GM18511 (cell line): ENCODE data around the gene HSPB2.
A peak's percentile ranks its signal among the peaks of the same experiment; 100 is the strongest.

Source experiments
- ATAC-seq: cut with Tn5 transposase; IDR thresholded peaks from one replicate; pipeline ENCODE4 v1.9.1; 2021; ENCODE audit warnings: mild to moderate bottlenecking, moderate library complexity; ENCODE audit not compliant: unreplicated experiment

HSPB2 gene

GRCh38 chr11:111936040-111936540, 23.6 kb downstream of the HSPB2 start:
- no peak for ATAC-seq

DNA sequence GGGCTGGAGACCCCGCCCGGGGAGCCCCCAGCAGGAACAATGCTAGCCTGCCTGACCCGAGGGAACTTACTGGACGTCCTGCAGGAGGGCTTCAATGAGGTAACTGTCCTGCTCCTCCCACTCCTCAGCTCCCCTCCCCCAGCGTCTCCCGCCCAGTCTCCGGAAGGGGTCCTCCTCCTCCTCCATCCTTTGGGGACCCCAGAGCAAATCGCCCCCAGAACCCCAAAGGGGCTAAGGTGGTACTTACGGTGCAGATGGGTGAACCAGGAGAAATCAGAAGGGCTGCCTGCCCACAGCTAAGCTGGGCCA, 24.9 kb downstream of the HSPB2 start:
- no peak for ATAC-seq

GRCh38 chr11:111937844-111938243, 25.3 kb downstream of the HSPB2 start:
- no peak for ATAC-seq

- peak; percentile 86 for ATAC-seq
Observed at GRCh38 chr11:111938687-111939160, 26.2 kb downstream of the HSPB2 start.

- ATAC-seq: no peak
Observed at GRCh38 chr11:111939836-111940604, 27.5 kb downstream of the HSPB2 start.

- no peak for ATAC-seq
Observed at GRCh38 chr11:111941963-111942362, 29.4 kb downstream of the HSPB2 start.

DNA sequence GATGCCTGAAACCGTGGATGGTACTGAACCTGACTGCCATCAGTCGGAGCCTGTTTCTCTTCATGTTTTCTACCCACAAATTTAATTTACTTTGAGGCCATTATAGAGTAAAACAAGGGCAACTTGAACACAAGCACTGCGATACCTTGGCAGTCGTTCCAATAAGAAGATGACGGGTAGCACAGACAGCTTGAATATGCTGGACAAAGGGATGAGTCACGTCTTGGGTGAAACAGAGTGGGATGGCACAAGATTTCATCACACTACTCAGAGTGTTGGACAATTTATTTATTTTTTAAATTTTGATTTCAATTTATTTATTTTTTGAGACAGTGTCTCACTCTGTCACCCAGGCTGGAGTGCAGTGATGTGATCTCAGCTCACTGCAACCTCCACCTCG, 30.3 kb downstream of the HSPB2 start:
- ATAC-seq: no peak

DNA sequence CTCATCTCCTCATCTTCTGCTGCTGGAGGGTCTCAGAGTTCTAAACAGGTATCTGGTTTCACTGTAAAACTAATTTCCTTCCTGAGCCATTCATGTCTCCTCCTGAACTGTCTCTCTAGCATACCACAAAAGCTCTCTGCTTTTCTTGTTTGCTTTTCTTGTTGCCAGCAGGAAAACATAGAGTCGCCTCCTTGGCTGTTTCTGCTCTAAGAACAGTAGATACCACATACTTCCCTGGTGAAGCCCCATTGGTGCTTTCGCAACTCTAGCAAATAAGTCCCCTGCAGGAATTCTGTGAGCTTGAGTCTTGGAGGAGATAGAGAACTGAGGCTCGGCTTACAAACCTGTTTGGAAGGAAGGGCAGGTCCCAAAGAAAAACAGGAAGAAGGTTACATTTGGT, 31.6 kb downstream of the HSPB2 start:
- ATAC-seq: no peak

DNA sequence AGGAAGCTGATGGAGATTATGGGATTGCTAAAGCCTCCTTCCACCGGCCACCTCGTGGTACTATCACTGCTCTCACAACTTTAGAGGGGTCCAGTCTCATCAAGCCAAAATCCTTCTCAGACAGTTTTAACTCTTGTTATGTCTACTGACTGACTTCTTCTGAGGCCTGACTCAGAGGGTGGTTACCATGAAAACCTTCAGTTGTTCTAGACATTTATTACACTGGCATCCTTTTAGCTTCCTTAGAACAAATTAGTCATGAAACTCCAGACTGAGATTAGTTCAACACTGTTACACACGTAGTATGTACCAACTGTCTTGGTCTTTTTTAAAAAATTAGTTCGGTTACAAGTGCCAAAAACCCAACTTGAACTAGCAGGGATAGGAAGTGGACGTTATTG, 32.1 kb downstream of the HSPB2 start:
- ATAC-seq: no peak

DNA sequence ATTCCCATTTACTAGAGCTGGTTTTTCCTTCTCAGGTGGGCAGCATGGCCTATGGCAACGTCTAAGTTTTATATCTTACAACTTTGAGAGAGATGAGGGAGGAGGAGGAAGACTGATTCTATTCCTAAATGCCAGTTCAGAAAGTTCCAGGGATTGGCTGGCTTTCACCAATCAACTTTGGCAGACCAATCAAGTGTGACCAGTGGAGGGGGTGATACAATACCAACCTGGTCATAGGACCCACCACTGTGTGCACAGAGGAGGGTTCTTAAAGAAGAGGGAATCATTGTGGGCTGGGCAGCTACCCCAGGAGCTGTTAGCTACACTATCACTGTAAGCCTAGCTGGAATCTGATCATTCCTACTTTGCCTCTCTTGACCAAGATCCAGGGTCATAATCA, 32.7 kb downstream of the HSPB2 start:
- no peak for ATAC-seq

DNA sequence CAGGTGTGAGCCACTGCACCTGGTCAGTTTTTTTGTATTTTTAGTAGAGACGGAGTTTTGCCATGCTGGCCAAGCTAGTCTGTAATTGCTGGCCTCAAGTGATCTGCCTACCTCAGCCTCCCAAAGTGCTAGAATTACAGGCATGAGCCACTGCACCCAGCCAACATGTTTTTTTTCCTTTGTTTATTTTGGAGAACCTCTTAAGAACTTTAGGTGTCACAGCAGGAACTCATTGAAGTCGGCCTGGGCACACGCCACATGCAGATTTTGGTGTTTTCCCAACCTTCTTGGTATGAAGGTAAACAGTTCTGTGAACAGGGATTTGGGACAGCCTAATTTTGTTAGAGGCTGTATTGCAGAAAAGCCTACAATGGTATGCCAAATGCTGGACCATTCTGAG, 34.0 kb downstream of the HSPB2 start:
- ATAC-seq: no peak

- ATAC-seq: no peak
Observed at GRCh38 chr11:111947143-111947542, 34.6 kb downstream of the HSPB2 start.

- ATAC-seq: no peak
Observed at GRCh38 chr11:111949519-111950426, 37.2 kb downstream of the HSPB2 start.

- ATAC-seq: no peak
Observed at GRCh38 chr11:111951565-111951964, 39.0 kb downstream of the HSPB2 start.

GRCh38 chr11:111954154-111954553, 41.6 kb downstream of the HSPB2 start:
- ATAC-seq: no peak

GRCh38 chr11:111957663-111958444, 45.3 kb downstream of the HSPB2 start:
- ATAC-seq: no peak

GRCh38 chr11:111960916-111961315, 48.4 kb downstream of the HSPB2 start:
- no peak for ATAC-seq

DNA sequence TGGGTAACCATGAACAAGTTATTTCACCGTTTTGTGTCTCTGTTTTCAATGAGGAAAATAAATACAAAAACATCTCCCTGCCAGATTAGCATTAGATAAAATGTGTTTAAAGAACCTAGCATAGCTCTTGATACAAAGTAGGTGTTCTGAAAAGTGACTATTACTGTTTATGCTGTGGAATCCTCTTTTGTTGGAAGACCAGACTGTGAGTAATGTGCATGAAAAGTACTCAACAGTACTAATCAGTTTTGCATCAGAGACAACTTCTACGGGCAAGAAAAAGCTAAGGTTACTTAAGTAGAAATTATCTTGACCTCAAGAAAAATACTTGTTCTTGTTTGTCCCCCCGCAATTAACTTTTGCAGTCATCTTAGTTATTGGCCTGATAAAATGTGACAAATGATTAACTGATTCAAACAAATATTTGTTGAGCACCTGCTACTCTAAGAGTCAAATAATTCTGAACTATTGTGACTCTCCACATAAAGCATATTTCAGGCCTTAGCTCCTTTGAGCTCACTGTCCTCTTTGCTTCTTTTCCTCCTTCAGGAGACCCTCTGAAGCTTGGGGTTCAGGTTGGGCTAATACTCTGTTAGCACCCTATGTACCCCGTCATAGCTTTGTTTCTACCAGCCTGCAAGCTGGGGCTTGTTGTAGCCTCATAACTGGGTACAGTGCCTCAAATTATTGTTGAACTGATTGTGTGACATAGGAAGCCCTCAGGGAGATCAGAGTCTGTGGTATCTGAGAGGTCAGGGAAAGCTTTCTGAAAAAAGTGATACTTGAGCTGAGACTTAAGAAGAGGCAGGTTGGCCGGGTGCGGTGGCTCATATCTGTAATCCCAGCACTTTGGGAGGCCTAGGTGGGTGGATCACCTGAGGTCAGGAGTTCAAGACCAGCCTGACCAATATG, 49.1 kb downstream of the HSPB2 start:
- ATAC-seq: no peak
